Measurements from ENCODE around the gene DOCK8. TPM values are rescaled to one million over a fixed set of nuclear protein-coding genes. Genes with fewer than 3 reads are reported as not detected.

The DOCK8 gene
- total RNA-seq, 1 donor from 2014 or later = 0.22 TPM

DNA sequence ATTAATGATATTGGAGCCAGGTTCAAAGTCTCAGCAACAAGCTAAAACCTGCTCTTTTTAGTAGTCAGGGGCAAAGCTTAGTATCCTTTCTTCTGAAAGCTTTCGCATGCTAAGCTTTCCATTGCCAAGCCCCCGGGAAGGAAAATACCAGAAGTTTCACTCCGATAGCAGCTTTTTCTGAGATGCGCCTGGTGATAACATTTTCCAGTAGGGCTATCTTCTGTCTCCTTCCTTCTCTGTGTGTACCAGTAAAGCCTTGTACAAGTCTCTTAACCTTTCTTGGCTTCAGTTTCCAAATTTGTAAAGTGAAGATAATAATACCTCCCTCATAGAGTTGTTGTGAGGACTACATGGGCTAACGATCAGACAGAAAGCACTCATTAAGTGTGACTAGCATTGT is 36.7 kb downstream of the DOCK8 start:
- Mint-ChIP-seq H3K36me3 (ENCODE audit: unreplicated experiment) (no peaks in the 10 kb centered on the region), H3K4me1 (ENCODE audit: low read depth, unreplicated experiment) (no peaks in the 10 kb centered on the region), H3K27me3 (ENCODE audit: unreplicated experiment) (peaks cover 2% of the 10 kb centered on the region), H3K4me3 (ENCODE audit: unreplicated experiment) (no peak overlapping the region), H3K9me3 (ENCODE audit: unreplicated experiment) (no peaks in the 10 kb centered on the region), H3K27ac (ENCODE audit: unreplicated experiment) (no peak overlapping the region)
- no peak for DNase-seq
- no peak for TF ChIP-seq CTCF (IDR thresholded peaks at IDR 0.05; ENCODE audit: partially characterized antibody, unreplicated experiment)

GRCh38 chr9:253539-253938 is 38.9 kb downstream of the DOCK8 start:
- TF ChIP-seq CTCF (IDR thresholded peaks at IDR 0.05; ENCODE audit: partially characterized antibody, unreplicated experiment) = no peak
- no peak for DNase-seq
- Mint-ChIP-seq H3K4me3 (ENCODE audit: unreplicated experiment) (no peak overlapping the region), H3K27me3 (ENCODE audit: unreplicated experiment) (no peaks in the 10 kb centered on the region), H3K27ac (ENCODE audit: unreplicated experiment) (no peak overlapping the region), H3K36me3 (ENCODE audit: unreplicated experiment) (no peaks in the 10 kb centered on the region), H3K9me3 (ENCODE audit: unreplicated experiment) (peaks cover 2% of the 10 kb centered on the region), H3K4me1 (ENCODE audit: low read depth, unreplicated experiment) (no peaks in the 10 kb centered on the region)

DNA sequence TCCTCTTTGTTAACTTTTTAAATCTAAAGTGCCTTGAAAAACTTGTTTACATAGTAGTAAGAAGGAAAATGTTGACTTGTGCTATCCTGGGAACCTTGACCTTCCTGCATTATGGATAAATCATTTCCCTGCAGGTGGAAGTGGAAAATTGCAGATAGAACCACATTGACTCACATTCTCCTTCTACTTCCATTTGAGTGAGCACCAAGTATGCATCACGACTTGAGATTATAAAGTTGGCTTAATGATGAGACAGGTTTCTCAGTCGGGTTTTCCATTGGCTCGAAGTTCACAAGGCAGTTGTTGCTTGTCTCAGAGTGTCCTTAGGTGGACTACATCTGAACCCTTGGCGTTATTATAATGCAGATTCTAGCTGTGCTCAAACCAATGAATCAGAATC is 39.9 kb downstream of the DOCK8 start:
- H3K27me3 Mint-ChIP-seq (ENCODE audit: unreplicated experiment) = no peaks in the 10 kb centered on the region
- H3K4me1 Mint-ChIP-seq (ENCODE audit: low read depth, unreplicated experiment) = no peaks in the 10 kb centered on the region
- peaks cover 2% of the 10 kb centered on the region for H3K9me3 Mint-ChIP-seq (ENCODE audit: unreplicated experiment)

DNA sequence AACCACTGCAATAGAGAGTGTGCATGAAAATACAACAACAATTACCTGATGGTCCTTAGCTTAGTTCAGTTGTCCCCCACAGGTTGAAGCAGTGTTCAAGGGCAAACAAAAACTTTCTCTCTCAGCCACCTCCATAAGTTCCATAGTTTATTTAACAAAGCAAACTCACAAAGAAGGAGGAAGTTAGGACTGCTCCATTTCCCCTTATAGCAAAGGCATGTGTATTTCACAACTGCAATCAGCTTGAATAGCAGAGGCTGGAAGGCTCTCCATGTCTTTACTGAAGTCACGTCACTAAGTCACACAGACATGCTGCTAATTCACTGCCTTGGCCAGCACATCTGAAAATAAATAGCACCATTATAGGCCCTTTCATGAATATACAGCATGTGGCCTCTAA is 43.3 kb downstream of the DOCK8 start:
- Mint-ChIP-seq H3K27me3 (ENCODE audit: unreplicated experiment) (no peaks in the 10 kb centered on the region), H3K36me3 (ENCODE audit: unreplicated experiment) (no peaks in the 10 kb centered on the region), H3K4me3 (ENCODE audit: unreplicated experiment) (no peak overlapping the region), H3K4me1 (ENCODE audit: low read depth, unreplicated experiment) (no peaks in the 10 kb centered on the region), H3K9me3 (ENCODE audit: unreplicated experiment) (peaks cover 2% of the 10 kb centered on the region), H3K27ac (ENCODE audit: unreplicated experiment) (no peak overlapping the region)
- DNase-seq = no peak
- TF ChIP-seq CTCF (IDR thresholded peaks at IDR 0.05; ENCODE audit: partially characterized antibody, unreplicated experiment) = no peak

More for the DNA sequence above, 39.9 kb downstream of the DOCK8 start:
- DNase-seq = no peak
- Mint-ChIP-seq H3K4me3 (ENCODE audit: unreplicated experiment) (no peak overlapping the region), H3K27ac (ENCODE audit: unreplicated experiment) (no peak overlapping the region), H3K36me3 (ENCODE audit: unreplicated experiment) (no peaks in the 10 kb centered on the region)
- TF ChIP-seq CTCF (IDR thresholded peaks at IDR 0.05; ENCODE audit: partially characterized antibody, unreplicated experiment) = no peak

DNA sequence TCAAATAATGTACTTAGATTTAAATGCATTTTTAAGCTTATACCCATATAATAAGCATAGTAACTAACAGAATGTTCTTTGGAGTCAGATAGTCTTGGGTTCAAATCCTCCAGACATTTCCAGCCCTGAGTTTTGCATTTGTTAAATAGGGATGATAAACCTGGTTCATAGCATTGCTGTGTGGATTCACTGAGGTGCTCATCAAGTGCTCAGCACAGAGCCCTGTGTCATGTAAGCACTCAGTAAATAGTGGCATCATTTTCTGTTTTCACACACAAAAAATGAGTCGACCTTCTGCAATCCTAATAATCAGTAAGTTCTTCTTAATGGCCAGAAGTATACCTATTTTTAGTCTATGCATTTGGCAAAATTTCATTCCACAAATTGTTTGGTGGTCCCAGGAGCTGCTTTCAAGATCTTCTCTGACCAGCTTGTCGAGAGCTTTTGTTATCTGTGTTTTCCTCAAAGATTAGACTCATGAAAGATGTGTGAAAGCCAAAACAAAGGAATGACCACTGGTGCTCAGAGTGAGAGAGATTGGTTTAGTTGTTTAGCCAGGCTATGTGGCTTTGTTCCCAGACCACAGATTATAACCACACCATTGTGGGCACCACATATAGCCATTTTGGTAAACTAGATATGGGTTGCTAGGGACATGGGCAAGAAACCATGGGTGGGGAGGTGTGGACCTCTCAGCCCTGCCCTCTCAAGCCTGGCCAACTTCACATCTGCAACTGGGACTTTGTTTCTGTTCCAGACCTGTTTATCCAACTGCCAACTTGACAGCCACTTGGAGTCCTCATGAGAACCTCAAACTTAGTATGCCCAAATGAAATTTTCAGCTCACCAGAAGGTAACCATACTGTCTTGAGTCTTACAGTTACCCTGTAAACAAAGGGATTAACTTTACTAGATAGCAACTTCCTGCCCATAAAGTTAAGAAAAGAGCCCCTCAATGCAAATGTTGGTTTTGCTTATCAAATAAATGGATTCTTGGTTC is 45.0 kb downstream of the DOCK8 start:
- TF ChIP-seq CTCF (IDR thresholded peaks at IDR 0.05; ENCODE audit: partially characterized antibody, unreplicated experiment) = no peak
- Mint-ChIP-seq H3K9me3 (ENCODE audit: unreplicated experiment) (peaks cover 2% of the 10 kb centered on the region), H3K27ac (ENCODE audit: unreplicated experiment) (no peak overlapping the region), H3K4me3 (ENCODE audit: unreplicated experiment) (no peak overlapping the region), H3K4me1 (ENCODE audit: low read depth, unreplicated experiment) (no peaks in the 10 kb centered on the region), H3K27me3 (ENCODE audit: unreplicated experiment) (no peaks in the 10 kb centered on the region), H3K36me3 (ENCODE audit: unreplicated experiment) (no peaks in the 10 kb centered on the region)
- DNase-seq = no peak

Data from glutamatergic neuron (in vitro differentiated cells).